ENCODE data around the gene RLIM.
"Not testable (repeated sequence)": the region's sequence is repeated elsewhere in the genome, so short reads cannot be mapped to it uniquely, and the experiment has no call there.

Gene RLIM

DNA sequence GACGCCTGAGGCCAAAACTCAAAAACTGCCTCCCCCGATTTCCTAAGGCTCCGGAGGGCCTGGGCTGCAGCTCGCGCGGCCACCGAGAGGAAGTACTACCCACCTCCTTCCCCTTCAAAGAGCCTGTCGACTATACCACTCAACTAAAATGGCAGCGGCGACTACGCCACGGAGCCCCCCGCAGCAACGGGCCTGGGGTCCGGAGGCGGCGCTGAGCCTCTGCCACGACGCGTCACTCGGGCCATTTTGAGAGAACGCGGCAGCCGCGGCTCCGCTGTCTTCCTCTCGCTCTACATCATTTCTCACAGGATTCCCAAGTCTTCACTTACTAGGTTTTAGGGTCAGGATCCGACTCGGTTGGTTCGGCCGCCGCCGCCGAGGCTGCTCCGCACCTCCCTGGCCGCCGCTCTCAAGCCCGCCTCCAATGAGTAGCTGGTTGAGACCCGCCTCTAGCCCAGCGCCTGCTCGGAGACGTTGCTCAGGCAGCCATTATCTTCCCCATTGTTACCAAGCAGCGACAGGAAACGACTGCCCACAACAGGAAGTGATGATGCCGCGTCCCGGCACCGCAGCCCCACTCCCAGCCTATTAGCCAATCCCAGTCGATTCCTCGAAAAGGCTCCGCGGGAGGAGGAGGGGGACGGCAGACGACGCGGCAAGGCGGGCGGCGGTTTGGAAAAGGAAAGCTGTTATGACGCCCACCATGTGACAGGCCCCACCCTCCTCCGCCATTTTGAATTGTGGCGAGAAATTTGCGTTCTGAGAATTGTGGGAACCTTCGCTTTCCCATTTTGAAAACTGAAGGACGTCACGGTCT lies at the start of gene RLIM:
RLIM (minus strand) TSS at position 532 of the 817 bp plus-strand sequence. CDS start 18,647 bp downstream, outside the sequence.
- H3K36me3 ChIP-seq (ENCODE audit: control insufficient read depth, insufficient read depth, low read length) = peaks cover 17% of the 10 kb centered on the region
- H3K4me3 ChIP-seq (ENCODE audit: low read depth, low read length) = peak within 1 kb of the TSS; percentile 84
- H3K4me1 ChIP-seq (ENCODE audit: control insufficient read depth, insufficient read depth, low read length) = no peaks in the 10 kb centered on the region
- peaks cover 15% of the 10 kb centered on the region for H3K9me3 ChIP-seq (ENCODE audit: control insufficient read depth, insufficient read depth, low read length)
- peak within 1 kb of the TSS; percentile 99 for H3K9ac ChIP-seq (ENCODE audit: low read depth, low read length)
- H3K27ac ChIP-seq (ENCODE audit: low read depth, low read length) = peak within 1 kb of the TSS; percentile 93
- H3K27me3 ChIP-seq (ENCODE audit: control insufficient read depth, insufficient read depth, low read length) = no peaks in the 10 kb centered on the region

- Histone ChIP-seq H3K36me3 (ENCODE audit: control insufficient read depth, insufficient read depth, low read length) (no peaks in the 10 kb centered on the region), H3K4me3 (ENCODE audit: low read depth, low read length) (no peak overlapping the region), H3K4me1 (ENCODE audit: control insufficient read depth, insufficient read depth, low read length) (no peaks in the 10 kb centered on the region), H3K9ac (ENCODE audit: low read depth, low read length) (no peak overlapping the region), H3K27me3 (ENCODE audit: control insufficient read depth, insufficient read depth, low read length) (no peaks in the 10 kb centered on the region), H3K27ac (ENCODE audit: low read depth, low read length) (no peak overlapping the region), H3K9me3 (ENCODE audit: control insufficient read depth, insufficient read depth, low read length) (peaks cover 34% of the 10 kb centered on the region)
Measured at GRCh38 chrX:74656079-74656745, 41.8 kb upstream of the RLIM start.

- not testable (repeated sequence) for H3K36me3 ChIP-seq (ENCODE audit: control insufficient read depth, insufficient read depth, low read length); H3K9ac ChIP-seq (ENCODE audit: low read depth, low read length); H3K4me1 ChIP-seq (ENCODE audit: control insufficient read depth, insufficient read depth, low read length); H3K4me3 ChIP-seq (ENCODE audit: low read depth, low read length); H3K27ac ChIP-seq (ENCODE audit: low read depth, low read length); H3K27me3 ChIP-seq (ENCODE audit: control insufficient read depth, insufficient read depth, low read length)
- H3K9me3 ChIP-seq (ENCODE audit: control insufficient read depth, insufficient read depth, low read length) = peaks cover 34% of the 10 kb centered on the region
Measured at GRCh38 chrX:74654953-74655352, 40.5 kb upstream of the RLIM start.

GRCh38 chrX:74636749-74637314 lies 22.4 kb upstream of the RLIM start:
- Histone ChIP-seq H3K27ac (ENCODE audit: low read depth, low read length) (no peak overlapping the region), H3K4me1 (ENCODE audit: control insufficient read depth, insufficient read depth, low read length) (no peaks in the 10 kb centered on the region), H3K9ac (ENCODE audit: low read depth, low read length) (no peak overlapping the region), H3K9me3 (ENCODE audit: control insufficient read depth, insufficient read depth, low read length) (peaks cover 25% of the 10 kb centered on the region), H3K27me3 (ENCODE audit: control insufficient read depth, insufficient read depth, low read length) (no peaks in the 10 kb centered on the region), H3K4me3 (ENCODE audit: low read depth, low read length) (no peak overlapping the region), H3K36me3 (ENCODE audit: control insufficient read depth, insufficient read depth, low read length) (no peaks in the 10 kb centered on the region)

- Histone ChIP-seq H3K27ac (ENCODE audit: low read depth, low read length) (peak overlapping the region; percentile 93), H3K9ac (ENCODE audit: low read depth, low read length) (peak overlapping the region; percentile 99), H3K27me3 (ENCODE audit: control insufficient read depth, insufficient read depth, low read length) (no peaks in the 10 kb centered on the region), H3K36me3 (ENCODE audit: control insufficient read depth, insufficient read depth, low read length) (peaks cover 21% of the 10 kb centered on the region), H3K9me3 (ENCODE audit: control insufficient read depth, insufficient read depth, low read length) (peaks cover 15% of the 10 kb centered on the region), H3K4me1 (ENCODE audit: control insufficient read depth, insufficient read depth, low read length) (no peaks in the 10 kb centered on the region), H3K4me3 (ENCODE audit: low read depth, low read length) (peak overlapping the region; percentile 84)
Measured at GRCh38 chrX:74613370-74614092, 893 bp downstream of the RLIM start.

GRCh38 chrX:74606799-74607198 lies 7.6 kb downstream of the RLIM start:
- Histone ChIP-seq H3K4me3 (ENCODE audit: low read depth, low read length) (no peak overlapping the region), H3K4me1 (ENCODE audit: control insufficient read depth, insufficient read depth, low read length) (peaks cover 8% of the 10 kb centered on the region), H3K27me3 (ENCODE audit: control insufficient read depth, insufficient read depth, low read length) (no peaks in the 10 kb centered on the region), H3K9me3 (ENCODE audit: control insufficient read depth, insufficient read depth, low read length) (peaks cover 27% of the 10 kb centered on the region), H3K27ac (ENCODE audit: low read depth, low read length) (no peak overlapping the region), H3K36me3 (ENCODE audit: control insufficient read depth, insufficient read depth, low read length) (peaks cover 23% of the 10 kb centered on the region), H3K9ac (ENCODE audit: low read depth, low read length) (no peak overlapping the region)

GRCh38 chrX:74606342-74606741 lies 8.1 kb downstream of the RLIM start:
- no peak overlapping the region for H3K4me3 ChIP-seq (ENCODE audit: low read depth, low read length)
- no peak overlapping the region for H3K27ac ChIP-seq (ENCODE audit: low read depth, low read length)
- peaks cover 8% of the 10 kb centered on the region for H3K4me1 ChIP-seq (ENCODE audit: control insufficient read depth, insufficient read depth, low read length)
- H3K9me3 ChIP-seq (ENCODE audit: control insufficient read depth, insufficient read depth, low read length) = peaks cover 26% of the 10 kb centered on the region
- H3K9ac ChIP-seq (ENCODE audit: low read depth, low read length) = no peak overlapping the region
- H3K27me3 ChIP-seq (ENCODE audit: control insufficient read depth, insufficient read depth, low read length) = no peaks in the 10 kb centered on the region
- peaks cover 23% of the 10 kb centered on the region for H3K36me3 ChIP-seq (ENCODE audit: control insufficient read depth, insufficient read depth, low read length)

DNA sequence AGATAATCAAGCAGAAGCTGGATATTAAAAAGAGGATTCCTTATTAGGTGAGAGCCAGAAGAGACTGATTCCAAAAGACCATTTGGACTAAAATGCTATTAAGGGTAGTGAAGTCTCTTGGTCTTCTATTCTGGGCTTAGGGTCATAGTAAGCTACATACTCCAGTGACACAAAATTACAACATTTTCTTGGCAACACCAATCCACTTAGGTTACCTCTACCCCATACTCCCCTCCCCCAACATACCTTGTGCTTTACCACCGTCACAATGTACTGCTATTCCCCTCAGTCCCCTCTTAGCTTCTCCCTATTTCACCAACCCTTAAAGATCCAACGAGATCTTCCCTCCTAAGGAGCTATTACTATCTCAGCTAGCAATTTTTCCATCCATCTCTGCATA lies 11.4 kb downstream of the RLIM start:
- no peak overlapping the region for H3K27ac ChIP-seq (ENCODE audit: low read depth, low read length)
- H3K27me3 ChIP-seq (ENCODE audit: control insufficient read depth, insufficient read depth, low read length) = no peaks in the 10 kb centered on the region
- H3K4me1 ChIP-seq (ENCODE audit: control insufficient read depth, insufficient read depth, low read length) = peaks cover 8% of the 10 kb centered on the region
- peaks cover 27% of the 10 kb centered on the region for H3K9me3 ChIP-seq (ENCODE audit: control insufficient read depth, insufficient read depth, low read length)
- no peak overlapping the region for H3K9ac ChIP-seq (ENCODE audit: low read depth, low read length)
- no peak overlapping the region for H3K4me3 ChIP-seq (ENCODE audit: low read depth, low read length)
- peaks cover 14% of the 10 kb centered on the region for H3K36me3 ChIP-seq (ENCODE audit: control insufficient read depth, insufficient read depth, low read length)

- peaks cover 23% of the 10 kb centered on the region for H3K9me3 ChIP-seq (ENCODE audit: control insufficient read depth, insufficient read depth, low read length)
- H3K4me3 ChIP-seq (ENCODE audit: low read depth, low read length) = no peak overlapping the region
- H3K9ac ChIP-seq (ENCODE audit: low read depth, low read length) = no peak overlapping the region
- H3K27ac ChIP-seq (ENCODE audit: low read depth, low read length) = no peak overlapping the region
- H3K27me3 ChIP-seq (ENCODE audit: control insufficient read depth, insufficient read depth, low read length) = no peaks in the 10 kb centered on the region
- H3K4me1 ChIP-seq (ENCODE audit: control insufficient read depth, insufficient read depth, low read length) = peaks cover 8% of the 10 kb centered on the region
- peaks cover 17% of the 10 kb centered on the region for H3K36me3 ChIP-seq (ENCODE audit: control insufficient read depth, insufficient read depth, low read length)
Measured at GRCh38 chrX:74602142-74602541, 12.3 kb downstream of the RLIM start.

DNA sequence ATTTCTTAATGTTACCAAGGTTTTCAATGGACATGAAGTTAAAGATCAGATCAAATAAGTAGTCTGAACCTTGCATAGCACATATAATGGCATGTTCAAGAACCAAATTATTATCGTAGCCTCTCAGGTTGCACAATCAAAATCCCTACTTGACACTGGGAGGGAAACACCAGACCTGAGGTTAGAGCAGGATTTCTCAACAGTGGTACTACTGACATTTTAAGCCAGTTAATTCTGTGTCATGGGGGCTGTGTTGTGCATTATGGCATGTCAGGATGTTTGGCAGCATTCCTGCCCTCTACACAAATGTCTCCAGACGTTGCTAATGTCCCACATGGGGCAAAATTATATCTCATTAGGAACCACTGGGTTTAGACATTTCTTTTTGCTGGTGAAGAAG lies 20.8 kb downstream of the RLIM start:
- H3K9ac ChIP-seq (ENCODE audit: low read depth, low read length) = no peak overlapping the region
- H3K9me3 ChIP-seq (ENCODE audit: control insufficient read depth, insufficient read depth, low read length) = peaks cover 19% of the 10 kb centered on the region
- no peaks in the 10 kb centered on the region for H3K4me1 ChIP-seq (ENCODE audit: control insufficient read depth, insufficient read depth, low read length)
- H3K27me3 ChIP-seq (ENCODE audit: control insufficient read depth, insufficient read depth, low read length) = no peaks in the 10 kb centered on the region
- no peak overlapping the region for H3K27ac ChIP-seq (ENCODE audit: low read depth, low read length)
- H3K36me3 ChIP-seq (ENCODE audit: control insufficient read depth, insufficient read depth, low read length) = peaks cover 76% of the 10 kb centered on the region
- H3K4me3 ChIP-seq (ENCODE audit: low read depth, low read length) = no peak overlapping the region

Data from HUES48 (cell line).